ENCODE results near the gene AKR1B1.
"Not testable (repeated sequence)": the region's sequence is repeated elsewhere in the genome, so short reads cannot be mapped to it uniquely, and the experiment has no call there.

AKR1B1 gene

DNA sequence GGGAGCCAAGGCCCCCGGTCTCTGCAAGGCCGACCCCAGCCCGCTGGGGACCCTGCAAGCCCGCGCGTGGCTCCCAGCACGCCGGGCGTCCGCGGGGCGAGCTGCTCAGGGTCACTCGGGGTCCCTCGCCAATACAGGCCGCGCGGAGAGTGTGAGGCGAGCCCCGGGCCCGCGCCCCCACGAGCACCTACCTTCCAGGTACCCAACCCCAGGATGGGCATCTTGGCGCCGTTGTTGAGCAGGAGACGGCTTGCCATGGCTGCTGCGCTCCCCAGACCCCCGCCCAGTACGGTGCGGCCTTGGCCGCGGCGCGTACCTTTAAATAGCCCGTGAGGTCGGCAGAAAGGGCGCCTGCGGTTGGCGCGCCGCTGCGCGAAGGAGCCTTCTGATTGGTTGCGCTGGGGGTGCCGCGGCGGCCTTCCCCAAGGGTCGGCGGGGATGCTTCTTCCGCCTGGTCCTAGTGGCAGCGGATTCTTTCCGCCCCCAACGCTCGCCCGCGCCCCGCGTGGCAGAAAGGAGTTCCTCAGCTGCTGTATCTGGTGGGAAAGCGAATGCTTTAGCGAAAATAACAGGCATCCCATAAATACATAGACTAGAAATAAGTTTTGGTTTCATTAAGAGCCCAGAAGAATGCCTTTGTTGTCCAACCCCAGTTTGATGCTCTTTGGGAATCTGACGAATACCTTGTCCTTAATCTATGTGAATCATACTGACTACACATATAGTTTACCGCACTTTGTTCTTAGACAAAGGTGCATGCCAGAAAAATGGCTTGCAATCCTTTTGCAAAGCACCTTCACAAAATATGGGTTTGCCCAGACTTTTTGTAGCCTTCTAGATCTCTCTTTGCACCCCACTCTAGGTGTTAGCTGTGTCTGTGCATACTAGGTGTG, at the start of gene AKR1B1:
AKR1B1 (minus strand) TSS at position 295 of the 893 bp plus-strand sequence; CDS start at position 257, 38 bp downstream.
- peak; percentile 81 for DNase-seq

DNA sequence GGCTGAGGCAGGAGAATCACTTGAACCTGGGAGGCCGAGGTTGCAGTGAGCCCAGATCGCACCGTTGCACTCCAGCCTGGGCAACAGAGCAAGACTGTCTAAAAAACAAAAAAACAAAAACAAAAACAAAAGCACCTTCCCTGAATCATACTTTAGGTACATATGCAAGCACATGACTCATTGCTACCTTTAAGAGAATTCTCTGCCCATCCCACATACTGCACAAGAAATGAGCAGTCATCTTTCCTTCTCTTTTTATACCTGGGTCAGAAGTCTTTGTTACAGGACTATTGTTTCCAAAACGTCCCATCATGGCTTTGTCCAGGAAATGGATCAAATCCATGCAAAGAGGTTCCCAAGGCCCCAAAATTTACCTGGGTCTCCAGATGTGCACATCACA, 47.0 kb upstream of the AKR1B1 start:
- DNase-seq = no peak

DNA sequence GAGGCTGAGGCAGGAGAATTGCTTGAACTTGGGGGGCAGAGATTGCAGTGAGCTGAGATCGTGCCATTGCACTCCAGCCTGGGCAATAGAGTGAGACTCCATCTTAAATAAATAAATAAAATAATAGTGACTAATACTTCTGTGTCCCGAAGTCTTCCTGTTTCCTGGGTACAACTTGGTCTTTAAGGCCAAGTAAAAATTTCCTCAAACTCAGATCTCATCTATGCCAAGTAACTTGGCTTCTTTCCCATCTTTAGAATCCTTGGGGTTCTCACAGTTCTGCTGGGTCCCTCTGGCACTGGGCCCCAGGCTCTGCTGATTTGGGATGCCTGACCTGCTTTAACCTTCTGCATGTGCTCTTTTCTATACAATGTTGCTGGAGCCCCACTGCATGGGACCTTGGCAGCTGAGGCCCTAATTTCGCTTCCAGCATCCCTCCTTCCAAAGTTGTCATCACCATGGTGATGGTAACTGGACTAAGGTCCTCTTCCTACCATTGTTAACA, 45.8 kb upstream of the AKR1B1 start:
- DNase-seq = no peak

DNA sequence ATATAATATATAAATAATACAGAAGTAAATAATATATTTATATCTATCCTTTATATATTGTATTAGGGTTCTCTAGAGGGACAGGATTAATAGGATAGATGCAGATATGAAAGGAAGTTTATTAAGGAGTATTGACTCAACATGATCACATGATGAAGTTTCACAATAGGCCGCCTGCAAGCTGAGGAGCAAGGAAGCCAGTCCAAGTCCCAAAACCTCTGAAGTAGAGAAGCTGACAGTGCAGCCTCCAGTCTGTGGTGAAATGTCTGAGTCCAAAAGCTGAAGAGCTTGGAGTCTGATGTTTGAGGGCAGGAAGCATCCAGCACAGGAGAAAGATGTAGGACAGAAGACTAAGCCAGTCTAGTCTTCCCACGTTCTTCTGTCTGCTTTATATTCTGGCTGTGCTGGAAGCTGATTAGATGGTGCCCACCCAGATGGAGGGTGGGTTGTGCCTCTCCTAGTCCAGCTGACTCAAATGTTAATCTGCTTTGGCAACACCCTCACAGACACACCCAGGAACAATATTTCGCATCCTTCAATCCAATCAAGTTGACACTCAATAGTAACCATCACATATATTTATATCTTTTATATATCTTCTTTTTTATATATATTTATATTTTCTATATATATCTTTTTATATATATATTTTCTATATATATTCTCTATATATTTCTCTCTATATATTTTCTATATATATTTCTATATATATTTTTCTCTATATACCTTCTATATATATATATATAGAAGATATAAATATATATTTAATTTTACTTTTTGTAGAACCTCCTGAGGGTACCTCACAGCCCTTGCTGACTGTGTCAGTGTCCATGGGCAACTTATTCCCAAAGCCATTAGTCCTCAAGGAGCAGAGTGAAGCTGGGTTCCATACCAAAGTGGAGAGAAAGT, 43.8 kb upstream of the AKR1B1 start:
- DNase-seq = no peak

DNA sequence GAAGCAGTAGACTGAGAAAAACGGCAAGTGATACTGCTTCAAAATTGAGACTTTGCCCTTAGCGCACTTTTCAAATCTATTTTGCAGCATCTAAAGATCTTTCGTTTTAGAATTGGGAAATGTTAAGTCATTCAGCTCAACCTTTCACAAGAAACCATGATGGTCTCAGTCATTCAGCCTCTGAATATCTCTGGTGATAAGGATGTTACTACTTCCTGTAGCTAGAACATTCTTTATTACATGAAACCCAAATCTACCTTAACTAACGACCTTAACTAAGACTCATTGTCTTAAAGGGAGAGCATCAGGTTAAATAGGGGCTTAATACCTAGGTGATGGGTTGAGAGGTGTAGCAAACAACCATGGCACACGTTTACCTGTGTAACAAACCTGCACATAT, 42.1 kb upstream of the AKR1B1 start:
- DNase-seq = no peak

DNA sequence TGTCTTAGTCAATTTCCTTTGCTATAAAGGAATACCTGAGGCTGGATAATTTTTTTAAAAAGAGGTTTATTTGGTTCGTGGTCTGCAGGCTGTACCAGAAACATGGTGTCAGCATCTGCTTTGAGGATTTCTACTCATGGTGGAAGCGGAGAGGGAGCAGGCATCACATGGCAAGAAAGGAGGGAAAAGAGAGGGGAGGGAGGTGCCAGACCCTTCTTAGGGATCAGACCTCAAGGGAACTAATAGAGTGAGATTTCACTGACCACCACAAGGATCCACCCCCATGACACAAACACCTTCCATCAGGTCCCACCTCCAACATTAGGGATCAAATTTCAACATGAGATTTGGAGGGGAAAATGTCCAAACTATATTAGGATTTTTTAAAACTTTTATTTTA, 41.5 kb upstream of the AKR1B1 start:
- no peak for DNase-seq

DNA sequence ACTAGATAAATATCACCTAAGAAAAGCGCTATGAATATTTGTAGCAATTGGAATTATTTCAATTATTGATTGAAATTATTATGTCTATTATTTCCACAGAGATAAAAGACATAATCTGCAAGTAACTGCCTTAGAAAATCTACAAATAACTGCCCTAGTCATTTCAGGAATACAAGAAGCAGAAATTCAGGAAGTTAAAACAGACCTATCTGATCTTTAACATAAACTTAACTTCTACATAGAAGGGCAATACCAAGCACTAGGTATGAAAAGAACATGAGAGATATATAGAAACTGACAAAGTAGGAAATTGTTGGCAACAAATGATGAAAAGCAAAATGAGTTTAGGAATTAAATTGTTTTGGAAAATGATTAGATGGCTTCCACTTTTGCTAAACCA, 36.6 kb upstream of the AKR1B1 start:
- DNase-seq = no peak

DNA sequence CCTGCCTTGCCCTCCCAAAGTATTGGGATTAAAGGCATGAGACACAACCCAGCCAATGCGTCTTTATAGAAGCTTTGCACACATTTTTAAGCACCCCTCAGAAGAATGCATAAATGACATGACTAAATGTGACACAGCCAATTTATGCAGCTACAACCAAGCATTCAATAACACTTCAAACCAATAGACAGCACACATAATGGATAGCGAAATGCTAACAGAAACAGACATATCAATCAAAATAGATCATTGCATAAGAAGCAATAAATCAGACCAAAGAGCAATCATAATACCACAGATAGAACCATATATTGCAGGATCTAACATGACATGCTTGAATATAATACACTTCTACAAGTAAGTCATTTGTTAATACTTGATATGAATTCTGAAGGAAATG, 34.2 kb upstream of the AKR1B1 start:
- DNase-seq = no peak

DNA sequence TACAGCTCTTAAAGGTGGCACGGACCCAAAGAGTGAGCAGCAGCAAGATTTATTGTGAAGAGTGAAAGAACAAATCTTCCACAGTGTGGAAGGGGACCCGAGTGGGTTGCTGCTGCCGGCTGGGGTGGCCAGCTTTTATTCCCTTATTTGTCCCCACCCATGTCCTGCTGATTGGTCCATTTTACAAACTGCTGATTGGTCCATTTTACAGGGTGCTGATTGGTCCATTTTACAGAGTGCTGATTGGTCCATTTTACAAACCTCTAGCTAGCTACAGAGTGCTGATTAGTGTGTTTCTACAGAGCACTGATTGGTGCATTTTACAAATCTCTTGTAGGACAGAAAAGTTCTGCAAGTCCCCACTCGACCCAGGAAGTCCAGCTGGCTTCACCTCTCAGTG, 28.8 kb upstream of the AKR1B1 start:
- DNase-seq = not testable (repeated sequence)

DNA sequence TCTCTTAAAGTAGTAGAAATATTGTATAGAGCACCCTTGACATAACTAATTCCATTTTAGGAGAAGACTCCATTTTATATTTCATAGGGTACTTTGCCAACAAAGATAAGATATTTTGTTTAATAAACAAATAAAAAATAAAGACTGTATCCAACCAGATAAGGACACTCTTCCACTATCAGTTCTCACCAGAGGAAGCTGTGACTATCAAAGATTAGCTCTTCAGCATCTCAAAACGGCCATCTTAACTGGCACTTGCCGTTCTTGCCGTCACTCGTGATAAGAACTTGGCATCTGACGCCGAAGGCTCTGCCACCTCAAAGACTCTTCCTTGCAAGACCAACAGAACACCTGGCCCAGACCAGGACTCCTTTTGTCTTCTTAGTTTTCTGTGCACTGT, 26.3 kb upstream of the AKR1B1 start:
- no peak for DNase-seq

DNA sequence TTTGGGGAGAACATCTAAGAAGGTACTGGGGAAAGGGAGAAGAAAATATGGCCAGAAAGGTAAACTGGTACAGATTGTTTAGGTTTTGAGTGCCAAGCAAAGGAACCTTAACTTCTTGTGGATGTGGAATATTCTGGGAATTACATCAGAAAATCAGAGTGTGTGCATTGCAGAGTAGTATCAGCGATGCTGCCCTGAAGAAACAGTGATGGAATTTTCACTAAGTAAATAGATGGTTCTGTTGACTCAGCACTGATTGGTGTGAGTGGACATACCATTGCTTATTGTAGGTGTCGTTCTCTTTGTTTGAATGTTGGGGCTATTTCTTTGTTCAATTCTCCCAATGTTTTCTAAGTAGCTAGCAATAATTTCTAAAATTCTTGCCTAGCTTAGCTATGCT, 24.4 kb upstream of the AKR1B1 start:
- DNase-seq = no peak

DNA sequence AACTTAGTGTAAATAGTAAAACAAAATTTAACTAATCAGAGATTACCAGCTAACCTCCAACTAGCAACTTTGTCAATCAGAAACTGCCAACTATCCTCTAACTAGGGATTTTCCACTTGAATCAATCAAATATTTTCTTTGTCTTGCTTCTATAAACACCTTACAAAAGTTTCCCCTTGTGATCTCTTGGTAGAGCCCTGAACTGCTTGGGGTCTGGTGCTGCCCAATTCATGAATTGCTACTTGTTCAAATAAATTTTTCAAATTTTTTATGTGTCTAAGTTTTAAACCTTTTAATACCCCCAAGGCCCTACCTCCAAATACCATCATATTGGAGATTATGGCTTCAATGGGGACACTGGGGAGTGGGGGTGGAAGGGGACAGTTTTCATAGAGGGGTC, 24.0 kb upstream of the AKR1B1 start:
- DNase-seq = no peak

DNA sequence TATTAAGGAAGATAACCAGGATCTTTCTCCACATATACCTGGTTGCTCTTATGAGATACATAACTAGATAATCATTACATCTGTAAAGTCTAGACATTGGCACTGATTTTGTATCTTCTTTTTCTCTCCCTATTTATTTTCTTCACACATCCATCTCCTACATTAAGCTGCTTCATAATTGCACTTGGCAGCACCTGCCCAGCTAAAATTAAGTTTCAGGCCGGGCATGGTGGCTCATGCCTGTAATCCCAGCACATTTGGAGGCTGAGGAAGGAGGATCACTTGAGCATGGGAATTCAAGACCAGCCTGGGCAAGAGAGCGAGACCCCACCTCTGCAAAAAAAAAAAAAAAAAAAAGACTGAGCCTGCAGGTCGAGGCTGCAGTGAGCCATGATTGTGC, 22.3 kb upstream of the AKR1B1 start:
- no peak for DNase-seq

DNA sequence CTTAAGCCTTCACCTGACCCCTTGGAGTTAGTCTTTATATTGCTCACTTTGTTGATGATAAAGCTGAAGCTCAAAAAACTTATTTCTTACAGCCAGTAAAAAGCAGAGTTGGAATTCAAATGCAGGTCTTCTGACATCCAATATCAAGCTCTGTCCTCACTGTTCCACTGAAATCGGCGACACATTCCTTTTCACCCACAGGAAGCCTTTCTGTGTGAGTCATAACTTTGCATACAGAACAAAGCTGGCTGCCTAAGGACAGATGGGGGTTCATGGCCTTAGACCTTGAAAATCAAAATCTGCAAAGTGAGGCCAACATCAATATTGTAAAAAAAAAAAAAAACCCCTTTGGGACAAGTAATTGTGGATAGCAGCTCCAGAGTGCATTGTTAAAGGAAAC, 21.8 kb upstream of the AKR1B1 start:
- no peak for DNase-seq

DNA sequence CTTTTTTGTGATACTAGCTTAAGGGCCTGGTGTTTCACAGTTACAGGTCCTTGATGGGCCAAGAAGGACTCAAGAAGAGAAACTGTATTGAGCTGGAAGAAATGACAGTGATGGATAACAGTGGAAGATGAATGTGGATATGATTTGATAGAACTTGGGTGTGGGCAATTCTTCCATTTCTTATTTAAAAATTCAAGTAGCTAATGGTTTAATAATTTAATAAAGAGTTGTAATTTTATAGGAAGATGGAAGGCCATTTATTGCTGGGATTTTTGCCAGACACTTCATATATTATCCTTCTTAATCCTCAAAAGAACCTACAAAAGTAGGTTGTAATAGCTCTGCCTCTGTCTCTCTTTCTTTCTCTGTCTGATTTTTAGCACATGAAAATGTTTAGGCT, 21.3 kb upstream of the AKR1B1 start:
- DNase-seq = no peak

DNA sequence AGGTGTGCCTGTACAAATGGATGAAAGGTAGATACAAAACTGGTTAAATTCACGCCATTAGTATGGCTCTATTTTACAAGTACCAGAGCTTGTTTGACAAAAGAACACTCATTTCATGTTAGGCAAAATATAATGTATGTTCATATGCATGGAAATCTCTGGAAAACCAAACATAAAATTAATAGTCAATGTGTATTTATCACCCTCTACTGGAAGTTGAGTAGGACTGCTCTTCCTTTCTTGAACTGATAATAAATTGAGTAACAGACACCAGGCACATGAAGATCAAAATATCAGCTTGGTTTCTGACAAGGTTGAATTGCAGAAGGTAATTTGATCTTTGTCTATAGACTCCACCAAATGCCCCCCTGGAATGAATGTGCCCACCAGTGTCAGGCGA, 19.8 kb upstream of the AKR1B1 start:
- DNase-seq = no peak

DNA sequence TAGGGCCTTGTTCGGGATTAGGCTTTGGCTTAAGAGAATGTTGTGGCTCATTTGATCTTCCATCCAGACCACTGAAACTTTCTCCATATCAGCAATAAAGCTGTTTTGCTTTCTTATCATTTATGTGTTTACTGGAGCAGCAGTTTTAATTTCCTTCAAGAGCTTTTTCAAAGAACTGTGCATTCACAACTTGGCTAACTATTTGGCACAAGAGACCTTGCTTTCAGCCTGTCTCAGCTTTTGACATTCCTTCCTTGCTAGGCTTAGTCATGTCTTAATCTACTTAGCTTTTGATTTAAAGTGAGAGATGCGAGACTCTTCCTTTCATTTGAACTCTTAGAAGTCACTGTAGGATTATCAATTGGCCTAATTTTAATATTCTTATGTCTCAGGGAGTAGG, 19.1 kb upstream of the AKR1B1 start:
- no peak for DNase-seq

DNA sequence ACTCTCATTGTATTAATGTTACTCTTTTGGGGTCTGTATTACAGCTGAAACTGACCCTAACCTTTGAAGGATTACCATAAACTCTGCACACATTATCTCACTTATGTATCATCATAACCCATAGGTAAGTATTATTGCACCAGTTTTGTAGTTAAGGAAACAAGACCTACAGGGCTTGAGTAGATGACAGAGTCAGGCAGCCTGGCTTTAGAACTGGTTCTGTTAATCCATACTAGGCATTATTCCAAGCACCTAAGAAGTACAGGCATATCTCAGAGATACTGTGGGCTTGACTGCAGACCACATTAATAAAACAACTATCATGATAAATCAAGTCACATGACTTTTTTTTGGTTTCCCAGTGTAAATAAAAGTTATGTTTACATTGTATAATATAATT, 17.1 kb upstream of the AKR1B1 start:
- DNase-seq = no peak

DNA sequence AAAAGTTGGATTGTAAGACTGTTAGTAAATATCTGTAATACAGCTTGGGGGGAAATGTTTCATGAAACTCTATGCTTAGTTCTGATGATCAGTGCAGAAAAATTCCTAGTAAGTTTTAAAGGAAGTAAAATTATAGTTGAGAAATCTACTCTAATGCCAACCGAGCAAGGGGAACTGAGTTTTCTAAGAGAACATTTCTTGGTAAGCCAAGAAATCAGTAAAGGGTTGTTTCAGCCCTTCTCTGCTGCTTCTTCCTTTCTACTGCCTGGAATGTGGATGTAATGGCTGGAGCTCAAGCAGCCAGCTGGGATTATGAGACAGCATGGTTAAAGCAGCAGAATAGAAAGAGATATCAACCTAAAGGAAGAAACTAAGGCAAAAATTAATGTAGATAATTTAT, 15.9 kb upstream of the AKR1B1 start:
- DNase-seq = no peak

DNA sequence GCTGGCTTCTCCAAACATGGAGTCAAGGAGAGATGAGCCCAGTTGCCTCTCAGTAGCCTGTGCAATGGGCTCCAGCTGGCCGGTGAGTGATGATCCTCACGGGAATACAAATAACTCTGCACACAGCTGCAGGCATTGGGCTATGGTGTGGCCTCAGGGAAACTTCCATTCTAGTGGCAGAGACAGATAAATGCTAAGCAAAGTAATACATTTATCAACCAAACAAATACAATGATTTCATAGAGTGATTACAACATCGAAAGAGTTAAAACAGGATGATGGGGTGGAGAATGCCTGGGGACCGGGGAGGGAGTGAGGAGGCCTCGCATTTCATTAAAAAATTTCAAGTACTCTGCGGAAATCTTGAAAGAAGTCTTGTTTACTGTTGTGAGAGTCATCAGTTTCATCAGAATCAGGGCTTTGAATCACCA, 15.0 kb upstream of the AKR1B1 start:
- DNase-seq = no peak

DNA sequence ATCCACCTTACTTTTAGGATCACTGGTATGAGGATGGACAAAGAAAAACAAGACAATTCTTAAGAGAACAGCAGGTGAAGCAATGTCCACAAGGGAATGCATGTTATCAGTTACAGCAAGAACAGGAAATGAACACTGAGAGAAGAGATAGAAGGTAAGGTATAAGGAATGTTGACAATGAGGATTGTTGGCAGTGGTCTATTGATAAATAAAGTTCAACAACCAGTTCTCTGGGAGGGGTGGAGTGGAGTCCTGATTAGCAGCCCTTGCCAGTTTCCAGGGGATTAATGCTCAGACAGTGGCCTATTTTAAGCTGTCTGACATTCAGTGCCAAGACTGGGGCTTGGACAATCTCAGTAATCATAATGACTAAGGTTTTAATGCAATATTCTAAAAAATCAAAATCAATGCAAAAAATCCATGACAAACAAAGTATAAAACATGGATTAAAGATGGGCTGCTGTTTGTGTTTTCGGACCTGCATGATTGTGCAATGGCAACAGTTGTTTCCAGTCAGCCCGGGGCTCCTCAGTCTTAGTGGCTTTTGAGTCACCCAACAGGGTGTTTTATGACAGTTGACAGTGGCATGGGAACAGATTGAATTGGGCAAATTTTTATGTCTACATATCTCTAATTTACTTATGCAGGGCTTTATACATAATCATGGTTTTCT, 13.8 kb upstream of the AKR1B1 start:
- DNase-seq = no peak

DNA sequence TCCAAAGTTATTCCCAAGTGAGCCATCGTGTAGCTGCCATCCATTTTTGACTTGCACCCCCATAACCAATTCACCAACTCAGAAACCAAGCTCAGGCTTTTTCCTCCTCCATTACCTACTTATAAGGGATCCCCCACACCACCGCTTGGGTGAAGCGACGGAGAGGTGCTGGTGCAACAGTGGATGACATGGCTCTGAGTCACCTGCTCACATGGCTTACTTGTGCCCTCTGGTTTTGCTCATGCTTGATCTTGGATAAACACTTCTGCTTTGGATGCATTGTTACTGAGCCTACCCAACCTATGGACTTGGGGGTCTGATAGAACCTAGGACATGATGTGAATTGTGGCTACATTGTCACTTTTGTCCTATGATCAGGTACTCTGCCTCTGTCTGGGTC, 12.0 kb upstream of the AKR1B1 start:
- DNase-seq = no peak

DNA sequence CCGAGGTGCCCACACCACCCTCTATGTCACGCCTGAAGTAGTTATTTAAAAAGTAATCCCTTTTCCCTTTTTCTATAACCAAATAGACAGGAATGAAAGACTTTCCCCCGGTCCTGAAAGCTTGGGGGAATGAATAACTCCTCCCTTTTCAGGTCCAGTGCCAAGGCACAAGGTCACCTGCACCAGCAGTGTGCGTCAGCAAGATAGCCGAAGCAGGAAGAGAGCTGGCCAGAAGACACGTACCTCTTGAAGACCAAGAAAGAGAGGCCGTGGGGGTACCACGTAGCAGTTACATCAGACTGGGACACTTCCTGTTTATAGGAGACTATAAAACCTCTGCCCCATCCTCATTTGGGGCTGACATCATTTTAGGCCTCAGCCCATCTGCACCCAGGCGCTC, 10.7 kb upstream of the AKR1B1 start:
- no peak for DNase-seq

All from stimulated activated CD4-positive, alpha-beta T cell treated with anti-CD3 and anti-CD28 coated beads, Interleukin-12 subunit alpha, Interleukin-12 subunit beta, amount 100 ng/mL, for 4 hours (primary cell).